ENCODE data around the gene TANC1.

TANC1 gene

GRCh38 chr2:159149747-159150146, 181.3 kb downstream of the TANC1 start:
- no peak overlapping the region for H3K4me3 Mint-ChIP-seq
- TF ChIP-seq CTCF (IDR thresholded peaks at IDR 0.05; ENCODE audit: unreplicated experiment in 3 of 3), result no peak
- H3K4me1 Mint-ChIP-seq, result peaks cover 52% of the 10 kb centered on the region
- no peak overlapping the region for H3K27ac Mint-ChIP-seq
- no peaks in the 10 kb centered on the region for H3K9me3 Mint-ChIP-seq
- peaks cover 29% of the 10 kb centered on the region for H3K36me3 Mint-ChIP-seq (ENCODE audit: low read depth)
- H3K27me3 Mint-ChIP-seq (ENCODE audit: low read depth), result peaks cover 3% of the 10 kb centered on the region

GRCh38 chr2:159150280-159150746, 181.9 kb downstream of the TANC1 start:
- peaks cover 52% of the 10 kb centered on the region for H3K4me1 Mint-ChIP-seq
- H3K36me3 Mint-ChIP-seq (ENCODE audit: low read depth), result peaks cover 29% of the 10 kb centered on the region
- no peak overlapping the region for H3K4me3 Mint-ChIP-seq
- H3K27ac Mint-ChIP-seq, result no peak overlapping the region
- H3K9me3 Mint-ChIP-seq, result no peaks in the 10 kb centered on the region
- TF ChIP-seq CTCF (IDR thresholded peaks at IDR 0.05; ENCODE audit: unreplicated experiment in 3 of 3), result no peak
- peaks cover 3% of the 10 kb centered on the region for H3K27me3 Mint-ChIP-seq (ENCODE audit: low read depth)

- Mint-ChIP-seq H3K4me1 (peaks cover 53% of the 10 kb centered on the region), H3K4me3 (peak overlapping the region in 2 of 3 experiments; percentile 1 to 19), H3K9me3 (no peaks in the 10 kb centered on the region), H3K27ac (no peak overlapping the region), H3K36me3 (ENCODE audit: low read depth) (peaks cover 26% of the 10 kb centered on the region), H3K27me3 (ENCODE audit: low read depth) (no peaks in the 10 kb centered on the region)
- no peak for TF ChIP-seq CTCF (IDR thresholded peaks at IDR 0.05; ENCODE audit: unreplicated experiment in 3 of 3)
These were observed 183.0 kb downstream of the TANC1 start for GRCh38 chr2:159151198-159152127.

GRCh38 chr2:159152128-159152778, 183.8 kb downstream of the TANC1 start:
- no peaks in the 10 kb centered on the region for H3K9me3 Mint-ChIP-seq
- peak overlapping the region in 1 of 3 experiments; percentile 84 for H3K27ac Mint-ChIP-seq

GRCh38 chr2:159153063-159153462, 184.6 kb downstream of the TANC1 start:
- peak overlapping the region in 1 of 3 experiments; percentile 84 for H3K27ac Mint-ChIP-seq
- H3K36me3 Mint-ChIP-seq (ENCODE audit: low read depth), result peaks cover 33% of the 10 kb centered on the region
- H3K9me3 Mint-ChIP-seq, result no peaks in the 10 kb centered on the region
- peak overlapping the region in 1 of 3 experiments; percentile 10 for H3K4me3 Mint-ChIP-seq
- no peaks in the 10 kb centered on the region for H3K27me3 Mint-ChIP-seq (ENCODE audit: low read depth)
- H3K4me1 Mint-ChIP-seq, result peaks cover 56% of the 10 kb centered on the region
- no peak for TF ChIP-seq CTCF (IDR thresholded peaks at IDR 0.05; ENCODE audit: unreplicated experiment in 3 of 3)

More at GRCh38 chr2:159152128-159152778, 183.8 kb downstream of the TANC1 start:
- no peak for TF ChIP-seq CTCF (IDR thresholded peaks at IDR 0.05; ENCODE audit: unreplicated experiment in 3 of 3)
- H3K4me1 Mint-ChIP-seq, result peaks cover 56% of the 10 kb centered on the region
- H3K36me3 Mint-ChIP-seq (ENCODE audit: low read depth), result peaks cover 26% of the 10 kb centered on the region
- H3K4me3 Mint-ChIP-seq, result peak overlapping the region in 2 of 3 experiments; percentile 1 to 19
- no peaks in the 10 kb centered on the region for H3K27me3 Mint-ChIP-seq (ENCODE audit: low read depth)
